AML-193 (cell line): ENCODE results near the gene BBS9.
"Not testable (repeated sequence)": the region's sequence is repeated elsewhere in the genome, so short reads cannot be mapped to it uniquely, and the experiment has no call there.

Experiments used
- DNase-seq, 2 experiments: peaks; one replicate each; lab custom pipeline; 2025; lab: John Stamatoyannopoulos, UW

BBS9 gene

DNA sequence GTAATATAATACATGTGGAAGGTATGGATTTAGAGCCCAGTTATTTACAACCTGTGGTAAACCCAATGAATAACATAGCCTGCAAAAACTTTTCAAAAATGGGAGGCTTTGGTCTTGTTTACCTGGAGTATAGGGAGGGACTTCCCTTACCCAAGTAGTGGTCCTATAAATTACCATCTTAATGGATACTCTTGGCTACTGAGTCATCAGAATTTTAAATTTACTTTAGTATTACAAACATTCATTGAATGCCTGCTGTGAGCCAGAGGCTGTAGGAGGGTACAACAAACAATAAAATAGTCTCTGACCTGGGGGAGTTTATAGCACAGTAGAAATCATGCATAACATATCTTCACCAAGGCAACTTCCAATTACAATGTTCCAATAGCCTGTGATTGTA, 365.1 kb downstream of the BBS9 start:
- DNase-seq: no peak

DNA sequence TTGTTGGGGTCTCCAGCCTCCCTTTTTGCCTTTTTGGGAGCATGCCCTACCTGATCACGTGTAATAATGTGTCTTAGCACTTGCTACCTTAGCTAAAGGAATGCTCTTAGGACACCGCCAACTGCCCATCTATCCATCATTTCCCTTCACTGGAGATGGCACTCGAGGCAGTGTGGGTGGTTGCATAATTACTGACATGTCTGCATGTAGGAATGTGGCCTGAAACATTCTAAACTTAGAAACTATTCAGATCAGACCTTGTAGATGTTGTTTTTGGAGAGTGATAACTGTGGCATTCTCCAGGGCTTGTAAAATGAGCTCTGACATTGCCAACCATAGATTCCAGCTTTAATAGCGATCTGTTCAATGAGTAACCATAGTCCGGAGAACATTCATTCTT, 365.8 kb downstream of the BBS9 start:
- no peak for DNase-seq

DNA sequence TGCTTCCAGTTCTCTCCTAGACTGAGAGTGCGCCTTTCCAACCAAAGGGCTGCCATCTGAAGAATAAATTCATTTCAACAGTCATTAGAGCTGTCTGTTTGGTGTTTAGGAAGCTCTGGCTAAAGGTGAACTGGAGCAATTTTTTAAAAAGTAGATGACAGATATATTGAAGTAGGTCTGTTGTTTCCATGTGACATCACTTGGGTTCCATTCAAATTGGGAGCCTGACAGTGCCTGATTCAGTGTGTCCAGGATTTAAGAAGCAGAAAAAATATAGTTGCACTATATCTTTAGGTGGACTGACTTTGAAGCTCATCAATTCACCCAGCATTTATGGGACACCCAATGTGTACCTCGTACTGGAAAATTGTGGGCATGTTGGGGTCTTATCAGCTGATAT, 367.7 kb downstream of the BBS9 start:
- no peak for DNase-seq

DNA sequence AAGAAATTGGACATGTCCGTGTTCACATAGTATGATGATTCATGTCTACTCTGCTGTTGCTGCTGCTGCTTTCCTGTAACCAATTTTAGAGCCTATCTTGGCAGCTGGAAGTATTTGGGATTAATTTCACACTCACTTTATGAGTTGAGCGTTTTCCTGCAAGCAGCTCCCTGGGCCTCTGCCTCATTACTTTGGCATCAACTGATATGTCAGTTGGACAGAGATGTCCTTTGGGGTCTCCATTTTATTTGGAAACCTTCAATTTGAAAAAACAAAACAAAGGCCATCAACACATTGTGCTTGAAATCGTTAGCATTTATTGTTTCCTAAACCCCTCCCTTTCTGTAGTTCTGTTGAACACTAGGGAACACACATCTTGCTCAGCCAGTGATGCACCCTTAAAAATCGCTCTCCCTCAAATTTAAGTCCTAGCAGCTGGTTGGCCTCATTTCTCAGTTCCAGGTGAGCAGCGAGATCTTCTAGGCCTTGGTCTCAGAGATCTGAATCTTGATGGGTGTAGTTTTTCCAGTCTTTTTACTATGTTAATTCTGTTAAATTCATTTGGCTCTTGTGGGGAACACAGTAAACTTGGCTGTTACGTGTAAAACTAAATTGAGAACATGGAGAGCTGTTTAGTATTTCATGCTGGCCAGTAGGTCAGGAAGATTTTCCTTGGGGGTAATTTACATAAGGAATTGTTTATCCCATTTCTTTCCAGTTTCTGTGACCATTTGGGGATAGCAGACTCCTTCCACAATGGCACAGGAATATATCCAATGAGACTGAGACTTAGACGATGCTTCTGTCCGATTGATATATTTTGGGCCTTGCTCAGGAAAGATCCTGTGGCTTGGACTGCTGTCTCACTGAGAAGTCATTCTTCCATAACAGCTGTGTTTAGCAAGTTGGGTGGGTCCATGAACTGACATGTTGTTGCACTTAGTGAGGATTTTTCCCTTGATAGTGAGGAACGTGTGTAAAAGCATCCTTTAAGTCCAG, 371.6 kb downstream of the BBS9 start:
- DNase-seq: no peak

DNA sequence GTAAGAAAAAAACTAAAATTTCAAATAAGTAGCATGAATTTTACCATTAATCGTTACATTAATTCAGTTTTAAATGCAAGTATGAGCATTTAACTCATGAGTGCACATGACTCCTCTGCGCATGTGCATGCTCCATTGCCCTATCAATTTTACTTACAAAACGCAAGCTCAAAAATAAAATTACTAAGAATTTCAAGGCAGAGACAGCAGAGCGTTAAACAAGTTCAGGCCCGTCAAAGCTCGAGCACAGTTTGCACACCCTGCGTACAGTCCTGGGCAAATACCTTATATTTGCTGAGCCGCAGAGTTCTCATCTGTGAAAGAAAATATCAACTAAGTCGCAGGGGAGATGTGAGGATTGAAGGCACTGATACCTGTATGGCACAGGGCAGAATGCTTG, 373.6 kb downstream of the BBS9 start:
- no peak for DNase-seq

DNA sequence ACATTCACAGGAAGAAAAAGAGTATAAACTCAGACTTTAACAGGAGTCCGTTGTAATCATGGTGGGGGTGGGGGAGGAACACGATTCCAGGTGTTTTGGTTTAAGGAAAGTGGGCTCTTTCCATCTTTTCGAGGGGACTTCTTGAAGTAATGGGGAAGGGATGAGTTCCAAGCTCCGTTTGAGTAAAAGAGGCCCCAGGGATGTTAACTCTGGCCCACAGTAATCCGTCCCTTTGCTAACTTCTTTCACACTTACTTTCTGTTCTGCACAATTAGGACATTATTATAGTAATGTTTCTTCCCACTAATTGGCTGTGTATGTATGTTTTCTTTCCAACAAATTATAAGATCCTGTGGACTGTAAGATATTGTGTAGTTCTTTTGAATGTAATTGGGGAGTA, 374.4 kb downstream of the BBS9 start:
- no peak for DNase-seq

DNA sequence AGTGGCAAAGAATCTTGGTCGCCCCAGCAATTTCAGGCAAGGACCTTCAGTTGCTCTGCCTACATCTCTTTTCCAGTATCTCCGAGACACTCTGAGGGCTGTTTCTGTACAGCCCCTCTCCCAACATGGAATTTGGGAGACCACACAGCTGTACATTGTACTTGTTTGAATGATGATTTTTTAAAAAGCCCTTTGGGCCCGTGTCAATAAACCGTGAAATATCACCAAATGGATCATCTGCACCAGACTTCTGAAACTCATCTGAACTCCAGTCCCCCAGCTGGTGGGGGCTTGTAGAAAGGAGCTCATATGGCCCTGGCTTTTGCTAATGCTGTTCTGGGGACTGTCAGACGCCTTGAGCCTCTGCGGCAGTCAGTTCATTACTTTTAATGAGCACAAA, 374.9 kb downstream of the BBS9 start:
- no peak for DNase-seq

DNA sequence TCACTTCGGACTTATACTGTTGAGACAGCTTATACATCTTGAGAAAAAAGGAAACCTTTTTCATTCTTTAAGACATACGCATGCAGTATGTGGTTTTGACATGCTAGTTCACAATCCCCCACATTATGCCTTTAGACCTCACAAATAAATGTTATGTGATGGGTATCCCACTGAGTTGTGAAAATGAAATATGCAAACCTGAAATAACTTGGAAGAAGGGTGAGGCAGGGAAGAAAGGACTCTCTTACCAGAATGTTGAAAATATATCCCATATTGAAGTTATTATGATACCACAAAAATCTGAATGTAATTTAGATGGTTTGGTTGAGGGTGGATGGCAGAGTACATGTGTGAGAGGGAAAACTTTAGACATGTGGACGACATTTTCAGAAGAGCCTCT, 379.8 kb downstream of the BBS9 start:
- no peak for DNase-seq

DNA sequence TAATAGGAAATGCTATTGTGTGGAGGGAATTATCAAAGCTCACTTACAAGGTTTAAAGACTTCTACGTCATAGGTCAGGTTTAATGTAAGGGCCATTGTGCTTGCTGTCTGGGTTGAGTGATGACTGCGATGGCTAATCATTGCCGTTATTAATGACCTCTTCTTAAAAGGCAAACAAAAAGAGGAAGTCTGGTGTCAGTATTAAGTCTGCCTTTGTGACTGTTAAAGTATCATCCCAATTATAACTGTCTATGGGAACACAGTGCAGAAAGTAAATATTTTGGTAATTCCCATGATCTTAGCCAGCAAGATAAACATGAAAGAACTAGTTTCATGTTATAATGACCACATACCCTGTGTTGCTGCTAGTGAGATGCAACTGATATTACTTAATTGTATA, 382.4 kb downstream of the BBS9 start:
- DNase-seq: no peak

DNA sequence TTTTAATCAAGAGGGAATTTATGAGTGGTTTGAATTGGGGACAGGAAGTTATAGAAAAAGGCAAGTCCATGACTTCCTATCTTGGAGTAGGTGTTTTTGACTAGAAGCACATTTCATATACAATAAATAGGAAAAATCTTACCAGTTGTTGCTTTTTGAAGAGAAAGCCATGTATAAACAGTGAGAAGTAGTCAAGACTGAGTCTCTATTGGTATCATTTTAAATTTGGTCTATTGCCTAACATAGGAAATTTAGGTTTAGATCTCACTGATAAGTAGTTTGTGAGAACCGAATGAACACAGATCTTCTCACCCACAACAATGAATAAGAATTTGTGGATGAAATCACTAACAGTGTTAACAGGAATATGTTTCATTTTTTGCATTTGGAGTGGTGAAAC, 387.2 kb downstream of the BBS9 start:
- DNase-seq: no peak

DNA sequence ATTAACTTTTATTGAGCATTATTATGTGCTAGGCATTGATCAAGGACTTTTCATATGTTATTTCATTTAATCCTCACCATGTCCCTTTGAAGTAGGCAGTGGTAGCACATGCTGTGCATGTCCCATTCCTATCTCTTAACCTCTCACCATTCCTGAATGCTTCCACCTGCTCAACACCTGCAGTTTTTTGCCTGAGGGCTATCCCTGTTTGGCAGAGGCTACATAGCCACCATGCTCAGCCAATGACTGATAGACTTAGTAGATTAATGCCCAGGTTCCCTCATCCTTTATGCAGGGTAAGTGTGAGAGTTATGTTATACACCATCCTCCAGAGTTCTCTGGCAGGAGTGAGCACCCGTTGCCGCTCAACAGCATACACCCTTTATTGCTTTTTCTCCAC, 387.8 kb downstream of the BBS9 start:
- DNase-seq: no peak

DNA sequence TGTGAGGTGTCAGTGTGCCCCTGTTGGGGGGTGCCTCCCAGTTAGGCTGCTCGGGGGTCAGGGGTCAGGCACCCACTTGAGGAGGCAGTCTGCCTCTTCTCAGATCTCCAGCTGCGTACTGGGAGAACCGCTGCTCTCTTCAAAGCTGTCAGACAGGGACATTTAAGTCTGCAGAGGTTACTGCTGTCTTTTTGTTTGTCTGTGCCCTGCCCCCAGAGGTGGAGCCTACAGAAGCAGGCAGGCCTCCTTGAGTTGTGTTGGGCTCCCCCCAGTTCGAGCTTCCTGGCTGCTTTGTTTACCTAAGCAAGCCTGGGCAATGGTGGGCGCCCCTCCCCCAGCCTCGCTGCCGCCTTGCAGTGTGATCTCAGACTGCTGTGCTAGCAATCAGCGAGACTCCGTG, 397.6 kb downstream of the BBS9 start:
- DNase-seq: not testable (repeated sequence)

DNA sequence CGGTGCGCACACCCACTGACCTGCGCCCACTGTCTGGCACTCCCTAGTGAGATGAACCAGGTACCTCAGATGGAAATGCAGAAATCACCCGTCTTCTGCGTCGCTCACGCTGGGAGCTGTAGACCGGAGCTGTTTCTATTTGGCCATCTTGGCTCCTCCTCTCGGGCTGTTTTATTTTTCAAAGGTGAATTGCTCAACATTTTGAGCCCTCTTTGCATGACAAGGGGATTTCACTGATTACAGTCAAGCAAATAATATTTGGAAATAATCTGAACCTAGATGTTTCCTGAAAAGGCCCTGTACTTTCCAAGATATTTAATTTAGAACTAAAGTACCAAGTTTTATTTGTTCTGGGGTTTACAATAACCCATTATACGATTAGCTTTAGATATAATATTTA, 398.2 kb downstream of the BBS9 start:
- not testable (repeated sequence) for DNase-seq

DNA sequence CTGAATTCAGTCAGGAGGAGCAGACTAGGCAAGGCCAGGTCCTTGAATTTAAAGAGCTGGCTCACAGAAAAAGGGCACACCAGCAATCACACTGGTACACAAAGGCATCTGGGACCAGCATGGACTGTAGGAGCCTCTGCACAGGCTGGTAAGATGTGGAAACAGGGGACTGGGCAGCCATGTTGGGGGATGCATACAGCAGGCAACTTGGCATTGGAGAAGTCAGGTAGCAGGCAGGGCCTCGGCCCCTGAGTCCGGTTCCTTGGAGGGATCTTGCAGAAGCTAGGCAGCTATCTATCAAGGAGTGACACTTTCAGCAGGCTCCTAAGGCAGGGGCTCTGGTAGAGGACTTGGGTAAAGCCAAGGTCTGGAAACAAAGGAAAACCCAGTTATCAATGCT, 399.7 kb downstream of the BBS9 start:
- no peak for DNase-seq

DNA sequence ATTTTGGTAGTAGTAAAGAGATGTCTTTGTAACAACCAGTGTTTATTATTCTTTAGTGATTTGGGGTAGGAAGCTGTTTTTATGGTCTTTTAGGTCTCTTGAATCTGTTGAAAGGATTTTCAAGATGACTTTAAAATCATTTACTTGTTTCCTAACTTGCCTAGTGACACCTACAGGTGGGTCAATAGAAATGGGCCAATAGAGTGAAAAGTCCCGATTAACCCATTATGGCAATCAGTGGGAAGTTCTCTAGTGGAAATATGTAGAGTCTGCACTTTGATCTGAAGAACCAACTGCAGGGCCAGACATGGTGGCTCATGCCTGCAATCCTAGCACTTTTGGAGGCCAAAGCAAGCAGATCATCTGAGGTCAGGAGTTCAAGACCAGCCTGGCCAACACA, 401.3 kb downstream of the BBS9 start:
- DNase-seq: no peak

DNA sequence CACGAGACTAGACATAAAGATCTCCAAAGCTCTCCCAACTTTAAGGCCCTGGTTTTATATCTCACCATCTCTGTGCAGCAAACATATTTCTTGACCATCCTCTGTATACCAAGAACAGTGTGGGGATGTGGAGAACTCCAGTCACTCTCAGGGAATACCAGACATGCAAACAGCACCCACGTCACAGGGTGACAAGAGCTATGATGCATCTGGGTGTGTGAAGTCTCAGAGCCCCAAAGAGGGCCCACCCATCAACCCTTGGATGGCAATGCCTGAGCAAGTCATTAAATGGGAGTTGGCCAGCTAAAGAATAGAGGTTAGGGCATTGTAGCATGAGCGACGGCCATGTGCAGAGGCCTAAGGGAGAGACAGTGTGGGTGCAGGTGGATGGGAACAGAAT, 402.5 kb downstream of the BBS9 start:
- DNase-seq: no peak

DNA sequence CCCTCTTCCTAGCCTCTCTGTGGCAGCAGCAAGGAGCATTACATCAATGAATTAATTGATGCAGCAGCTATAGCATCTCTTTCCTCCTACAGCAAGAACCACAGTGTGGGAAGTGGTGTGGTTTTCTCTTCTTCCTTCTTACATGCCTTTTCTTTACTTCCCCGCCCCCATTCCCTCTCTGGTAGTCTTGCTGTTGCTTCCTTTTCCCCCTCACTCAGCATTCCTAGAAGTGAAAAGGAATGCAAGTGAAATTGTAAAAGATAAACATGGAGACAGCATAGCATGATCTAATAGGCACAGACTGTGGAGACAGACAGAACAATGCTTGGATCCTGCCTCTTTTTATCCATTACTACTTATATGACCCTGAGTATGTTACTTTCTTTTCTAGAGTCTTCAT, 405.5 kb downstream of the BBS9 start:
- DNase-seq: no peak

DNA sequence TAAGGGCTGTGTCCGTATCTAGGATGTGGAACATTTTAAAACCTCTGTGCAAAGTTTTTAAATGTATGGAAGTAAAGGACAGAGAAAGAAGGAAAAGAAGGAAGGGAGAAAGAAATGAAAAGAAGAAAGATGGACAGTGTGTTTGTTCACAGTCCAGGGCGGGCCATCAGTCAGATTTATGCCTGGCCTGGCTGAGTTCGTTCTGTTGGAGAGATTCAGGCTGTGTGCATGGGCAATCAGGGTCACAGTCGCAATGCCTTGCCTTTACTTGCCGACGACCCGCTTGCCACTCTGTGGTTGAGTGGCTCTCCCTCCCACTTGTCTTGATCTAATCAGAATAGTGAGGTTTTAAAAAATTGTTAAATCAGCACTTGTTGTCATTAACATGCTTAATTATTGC, 406.6 kb downstream of the BBS9 start:
- DNase-seq: no peak

DNA sequence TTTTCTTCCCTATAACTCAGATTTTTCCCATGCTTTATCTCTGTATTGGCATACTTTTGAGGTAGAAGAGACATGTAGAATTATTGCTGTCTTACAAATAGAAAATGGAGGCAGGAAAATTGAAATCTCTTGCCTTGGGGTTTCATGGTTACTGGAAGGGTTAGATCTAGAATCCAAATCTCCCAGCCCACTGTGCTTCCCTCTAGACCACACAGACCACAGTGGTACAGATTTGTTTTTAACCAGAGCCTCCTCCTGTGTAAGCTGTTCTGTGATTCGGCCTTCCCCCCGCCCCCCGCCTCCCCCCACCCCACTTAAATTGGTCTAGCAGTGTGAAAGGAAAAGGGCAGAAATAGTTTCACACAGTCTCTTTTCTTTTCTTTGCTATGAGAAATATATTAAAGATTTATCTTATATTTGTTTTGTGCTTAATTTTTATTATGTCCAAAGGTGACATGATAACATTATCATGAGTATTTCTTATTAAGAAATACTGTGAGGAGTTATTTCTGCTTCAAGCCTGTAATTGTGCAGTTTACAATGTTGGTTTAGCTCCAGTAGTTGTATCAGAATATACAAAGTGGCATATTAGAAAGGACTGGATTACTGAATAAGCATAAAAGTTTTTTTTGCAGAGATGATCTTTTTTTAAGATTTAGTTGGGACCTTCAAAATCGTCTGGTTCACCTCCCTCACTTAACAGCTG, 407.2 kb downstream of the BBS9 start:
- DNase-seq: no peak

DNA sequence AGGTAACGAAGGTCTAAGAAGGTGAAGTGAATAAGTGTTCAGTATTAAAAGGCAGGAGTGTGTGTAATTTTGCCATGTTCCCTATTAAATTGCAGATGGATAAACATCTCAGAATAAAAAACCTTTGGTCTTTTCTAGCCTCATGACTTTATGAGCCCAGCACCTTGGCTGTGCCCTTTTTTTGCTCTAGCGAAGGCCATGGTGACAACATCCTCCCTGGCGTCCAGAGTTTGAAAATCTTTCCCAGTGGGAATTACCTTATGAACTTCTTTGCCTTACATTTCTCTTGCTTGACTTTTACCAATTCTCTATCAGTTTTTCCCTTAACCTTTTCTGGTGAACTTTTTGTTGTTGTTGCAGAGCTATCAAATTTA, 407.7 kb downstream of the BBS9 start:
- no peak for DNase-seq

DNA sequence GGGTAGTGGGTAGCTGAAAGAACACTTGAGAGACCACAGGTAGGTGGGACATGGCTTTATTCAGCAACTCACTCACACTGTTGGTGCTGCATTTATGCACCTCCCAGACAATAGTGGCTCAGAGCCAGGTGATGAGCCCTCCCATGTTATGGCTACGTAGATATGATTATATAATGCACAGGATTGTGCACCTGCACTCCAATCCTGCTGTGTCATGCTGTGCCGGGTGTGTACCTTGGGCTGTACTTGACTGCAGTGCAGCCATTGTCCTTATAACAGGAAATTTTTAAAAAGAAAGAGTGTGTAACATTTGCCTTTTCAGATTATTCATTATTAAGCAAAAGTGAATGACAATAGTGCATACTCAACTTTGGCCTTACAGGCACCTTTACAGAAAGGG, 409.8 kb downstream of the BBS9 start:
- no peak for DNase-seq

DNA sequence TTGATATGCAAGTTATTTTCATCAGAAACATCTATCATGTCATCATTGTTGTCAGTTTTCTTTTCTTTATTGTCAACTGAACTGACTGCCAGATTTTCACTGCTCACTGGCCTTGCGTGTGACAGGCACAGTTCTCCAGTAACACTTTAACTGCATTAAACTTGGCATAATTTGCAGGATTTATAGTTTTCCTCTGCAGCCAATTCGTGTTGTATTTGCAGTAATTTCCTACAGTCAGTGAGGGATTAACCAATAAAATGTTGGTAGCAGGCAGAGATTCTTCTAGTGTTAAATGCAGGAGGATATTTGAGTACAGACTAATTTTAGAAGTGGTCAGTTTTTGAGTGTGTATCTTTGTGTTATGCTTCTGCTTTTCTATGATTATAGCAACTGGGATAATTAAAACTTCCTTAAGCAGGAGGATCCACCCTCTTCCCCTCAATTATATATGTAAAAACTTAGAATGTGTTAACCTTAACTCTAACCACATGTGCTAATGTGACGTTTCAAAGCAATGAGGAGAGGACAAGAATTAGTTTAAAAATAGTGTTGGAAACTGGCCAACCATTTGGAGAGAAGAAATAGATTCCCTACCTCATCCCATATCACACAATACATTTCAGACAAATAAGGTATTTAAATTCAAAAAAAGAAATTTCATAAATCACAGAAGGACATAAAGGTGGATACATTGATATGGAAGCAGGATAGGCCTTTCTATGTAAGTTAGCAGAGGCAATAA, 410.5 kb downstream of the BBS9 start:
- no peak for DNase-seq

DNA sequence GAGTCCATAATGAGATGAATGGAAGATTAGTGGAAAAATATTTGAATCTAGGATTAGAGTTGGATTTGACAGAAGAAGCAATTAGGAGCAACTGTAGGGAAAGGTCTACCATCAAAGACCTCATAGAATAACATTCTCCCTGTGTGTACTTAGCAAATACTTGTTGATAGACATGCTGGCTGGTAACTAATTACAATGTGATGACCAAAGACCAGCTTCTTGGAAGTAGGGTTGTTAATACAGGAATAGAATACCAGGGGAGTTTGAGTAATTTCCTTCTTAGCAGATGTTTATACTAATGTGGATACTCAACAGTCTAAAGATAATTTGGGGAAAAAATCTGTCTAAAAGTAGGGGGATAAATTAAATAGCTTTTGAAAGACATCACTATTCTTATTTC, 418.5 kb downstream of the BBS9 start:
- DNase-seq: no peak
